ENCODE data around the gene KDSR. TPM values are rescaled to one million over a fixed set of nuclear protein-coding genes. Genes with fewer than 3 reads are reported as not detected.
A peak's percentile ranks its signal among the peaks of the same experiment; 100 is the strongest.

KDSR gene
- total RNA-seq, 2 experiments from 2014 or later = 34.6 to 48.4 TPM

DNA sequence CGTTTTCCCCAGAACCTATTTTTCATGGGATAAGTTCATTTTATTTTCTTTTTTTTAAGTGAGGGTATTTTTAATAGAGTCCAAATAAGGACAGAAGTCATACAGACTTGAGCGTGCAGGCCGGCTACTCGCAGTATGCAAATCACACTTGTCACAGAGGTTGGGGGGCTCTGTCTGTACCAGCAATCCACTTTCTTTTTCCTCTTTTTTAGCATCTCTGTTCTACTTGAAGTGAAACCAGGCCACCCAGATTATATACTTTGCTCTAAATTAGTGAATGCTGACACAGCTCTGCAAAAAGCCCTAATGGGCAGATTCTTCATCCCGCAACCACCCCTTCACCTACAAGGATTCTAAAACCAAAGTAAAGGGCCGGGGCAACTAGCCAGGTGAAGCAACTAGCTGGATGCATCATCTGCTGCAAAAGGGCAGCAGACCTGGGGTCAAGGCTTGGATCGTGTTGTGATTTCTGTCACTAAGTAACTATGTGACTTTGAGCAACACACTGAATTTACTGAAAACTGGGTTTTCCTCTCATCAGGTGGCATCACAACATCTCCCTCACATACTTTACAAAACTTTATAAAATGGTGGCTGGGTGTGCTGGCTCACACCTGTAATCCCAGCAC is 18.4 kb downstream of the KDSR start:
- no peaks in the 10 kb centered on the region for H3K27me3 Mint-ChIP-seq
- no peak for ATAC-seq
- no peak overlapping the region for H3K27ac Mint-ChIP-seq
- H3K36me3 Mint-ChIP-seq = peaks cover 36% of the 10 kb centered on the region
- no peak for DNase-seq
- H3K4me3 Mint-ChIP-seq = no peak overlapping the region
- no peaks in the 10 kb centered on the region for H3K4me1 Mint-ChIP-seq
- CTCF ChIA-PET = interaction anchor here (3.2 kb wide), 1 partner anchor 9 kb away, joined by 16 read pairs; no protein-coding TSS in a partner anchor
- no peaks in the 10 kb centered on the region for H3K9me3 Mint-ChIP-seq (ENCODE audit: low read depth)

DNA sequence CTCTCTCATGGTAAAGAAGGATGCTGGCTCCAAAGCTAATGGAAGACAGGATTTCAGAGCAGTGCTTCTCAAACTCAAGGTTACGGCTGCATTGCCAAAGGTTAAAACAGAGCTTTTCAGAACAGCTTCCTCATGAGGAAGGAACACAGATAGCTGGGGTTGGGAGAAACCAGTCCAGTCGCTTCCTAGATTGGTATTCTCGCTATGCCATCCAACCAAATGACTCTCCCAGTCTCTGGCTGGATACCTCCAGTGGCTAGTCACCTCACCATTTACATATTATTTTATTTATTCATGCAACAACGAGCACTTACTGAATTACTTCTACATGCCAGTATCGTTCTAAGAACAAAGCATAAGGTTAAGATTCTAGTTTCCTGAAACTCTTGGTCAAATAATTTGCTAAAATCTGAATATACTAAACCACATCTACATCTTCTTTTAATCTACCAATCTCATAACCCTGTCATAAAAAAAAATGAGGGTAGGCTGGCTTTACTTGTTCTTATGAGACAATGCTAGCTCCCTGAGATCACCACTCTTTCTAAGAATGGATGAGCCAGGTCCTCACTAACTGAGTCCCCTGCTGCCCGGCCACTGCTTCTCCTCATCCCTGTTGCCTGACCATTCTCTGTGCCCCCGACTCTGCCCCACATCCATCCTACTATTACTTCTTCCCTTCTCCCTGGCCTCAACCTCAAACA is 20.4 kb downstream of the KDSR start:
- Mint-ChIP-seq H3K36me3 (peaks cover 36% of the 10 kb centered on the region), H3K27ac (no peak overlapping the region)

GRCh38 chr18:63346031-63346430 is 21.0 kb downstream of the KDSR start:
- Mint-ChIP-seq H3K36me3 (peaks cover 39% of the 10 kb centered on the region), H3K4me1 (peaks cover 2% of the 10 kb centered on the region), H3K27ac (no peak overlapping the region), H3K27me3 (no peaks in the 10 kb centered on the region), H3K9me3 (ENCODE audit: low read depth) (no peaks in the 10 kb centered on the region), H3K4me3 (no peak overlapping the region)
- no peak for DNase-seq
- CTCF ChIA-PET = interaction anchor here (1.2 to 1.6 kb wide), 3 partner anchors 10 to 93 kb away, joined by 3 to 8 read pairs (median 6); no protein-coding TSS in a partner anchor
- no peak for ATAC-seq

More for the DNA sequence above, 20.4 kb downstream of the KDSR start:
- Mint-ChIP-seq H3K27me3 (no peaks in the 10 kb centered on the region), H3K9me3 (ENCODE audit: low read depth) (no peaks in the 10 kb centered on the region), H3K4me1 (peaks cover 2% of the 10 kb centered on the region), H3K4me3 (no peak overlapping the region)
- CTCF ChIA-PET = interaction anchor here (1.2 to 1.6 kb wide), 2 partner anchors 11 to 93 kb away, joined by 6 to 8 read pairs; no protein-coding TSS in a partner anchor
- ATAC-seq (no peak), DNase-seq (no peak)

- peaks cover 5% of the 10 kb centered on the region for H3K4me1 Mint-ChIP-seq
- no peaks in the 10 kb centered on the region for H3K27me3 Mint-ChIP-seq
- DNase-seq (no peak), ATAC-seq (no peak)
- no peaks in the 10 kb centered on the region for H3K9me3 Mint-ChIP-seq (ENCODE audit: low read depth)
- H3K27ac Mint-ChIP-seq = no peak overlapping the region
- CTCF ChIA-PET = interaction anchor here (1.2 to 6.5 kb wide), 2 partner anchors 12 to 94 kb away, joined by 3 to 79 read pairs; no protein-coding TSS in a partner anchor
- H3K36me3 Mint-ChIP-seq = peaks cover 36% of the 10 kb centered on the region
- H3K4me3 Mint-ChIP-seq = no peak overlapping the region
Observed at GRCh38 chr18:63344918-63345317, 22.1 kb downstream of the KDSR start.

DNA sequence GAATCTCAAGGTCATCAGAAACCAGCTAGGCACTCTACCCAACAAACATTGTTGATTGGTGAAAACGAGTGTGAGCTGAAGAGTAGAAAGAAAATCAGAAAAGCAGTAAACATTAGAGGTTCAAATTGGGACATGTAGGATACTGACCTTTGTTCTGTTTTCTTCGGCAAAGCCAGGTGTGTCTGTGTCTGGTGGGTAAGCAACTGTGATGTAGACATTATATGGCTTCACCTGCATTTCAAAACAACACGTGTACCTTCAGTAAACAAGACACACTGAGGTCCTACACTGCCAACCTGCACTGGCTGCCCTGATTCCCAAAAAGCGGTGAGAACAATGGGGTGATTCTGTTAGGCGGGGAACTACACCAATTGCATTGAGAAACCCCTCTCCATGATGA is 22.7 kb downstream of the KDSR start:
- CTCF ChIA-PET = interaction anchor here (1.3 to 6.5 kb wide), 2 partner anchors 17 to 95 kb away, joined by 4 to 79 read pairs; no protein-coding TSS in a partner anchor
- Mint-ChIP-seq H3K4me1 (peaks cover 6% of the 10 kb centered on the region), H3K36me3 (peaks cover 35% of the 10 kb centered on the region), H3K27ac (no peak overlapping the region), H3K9me3 (ENCODE audit: low read depth) (no peaks in the 10 kb centered on the region), H3K4me3 (no peak overlapping the region), H3K27me3 (no peaks in the 10 kb centered on the region)
- no peak for ATAC-seq
- no peak for DNase-seq

- CTCF ChIA-PET = interaction anchor here (0.7 to 6.5 kb wide), 14 partner anchors 9 to 325 kb away, joined by 3 to 79 read pairs (median 4); partner anchors contain the start of genes BCL2 and VPS4B
- Mint-ChIP-seq H3K4me1 (peaks cover 6% of the 10 kb centered on the region), H3K36me3 (peaks cover 29% of the 10 kb centered on the region), H3K27me3 (no peaks in the 10 kb centered on the region), H3K9me3 (ENCODE audit: low read depth) (no peaks in the 10 kb centered on the region), H3K27ac (no peak overlapping the region), H3K4me3 (no peak overlapping the region)
- peak; percentile 63 for ATAC-seq
- DNase-seq = peak; percentile 47
Observed at GRCh38 chr18:63342206-63342605, 24.8 kb downstream of the KDSR start.

DNA sequence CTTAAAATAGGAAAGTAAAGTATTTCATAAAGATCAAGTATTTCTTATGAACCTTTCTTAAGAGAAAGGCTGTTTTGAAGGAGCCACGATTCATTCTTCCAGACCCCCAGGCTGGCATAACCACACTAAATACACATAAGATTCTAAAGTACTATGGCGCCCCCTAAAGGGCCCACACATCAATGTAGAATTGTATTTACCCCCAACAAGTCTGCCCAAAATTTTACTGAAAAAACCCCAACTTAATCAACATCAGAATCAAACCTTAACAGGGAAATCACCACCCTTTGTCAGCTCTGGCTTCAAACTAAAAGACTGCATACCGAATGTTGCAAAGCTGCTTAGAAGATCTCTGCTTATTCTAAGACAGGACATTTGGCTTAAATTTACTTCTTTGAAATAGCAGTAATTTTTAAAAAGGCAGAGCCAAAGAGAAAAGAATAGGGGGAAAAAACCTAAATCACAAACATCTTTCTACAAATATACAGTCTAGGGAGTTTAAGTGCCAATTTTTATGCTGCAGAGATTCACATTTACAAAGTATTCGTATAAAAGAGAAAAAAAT is 27.0 kb downstream of the KDSR start:
- ATAC-seq = peak; percentile 39

GRCh38 chr18:63336366-63337099 is 30.5 kb downstream of the KDSR start:
- Mint-ChIP-seq H3K4me1 (peaks cover 4% of the 10 kb centered on the region), H3K27ac (no peak overlapping the region), H3K36me3 (peaks cover 39% of the 10 kb centered on the region), H3K4me3 (no peak overlapping the region), H3K27me3 (no peaks in the 10 kb centered on the region), H3K9me3 (ENCODE audit: low read depth) (no peaks in the 10 kb centered on the region)
- ATAC-seq = no peak
- CTCF ChIA-PET = interaction anchor here (0.9 to 2.4 kb wide), 6 partner anchors 9 to 320 kb away, joined by 3 to 8 read pairs (median 5); no protein-coding TSS in a partner anchor
- no peak for DNase-seq

More for the DNA sequence above, 27.0 kb downstream of the KDSR start:
- CTCF ChIA-PET = interaction anchor here (0.8 to 6.5 kb wide), 23 partner anchors 9 to 327 kb away, joined by 3 to 79 read pairs (median 4); partner anchors contain the start of gene BCL2
- Mint-ChIP-seq H3K36me3 (peaks cover 28% of the 10 kb centered on the region), H3K9me3 (ENCODE audit: low read depth) (no peaks in the 10 kb centered on the region), H3K4me1 (peaks cover 6% of the 10 kb centered on the region), H3K27me3 (no peaks in the 10 kb centered on the region), H3K27ac (peak overlapping the region; percentile 47), H3K4me3 (no peak overlapping the region)
- DNase-seq = peak; percentile 51

- peaks cover 29% of the 10 kb centered on the region for H3K36me3 Mint-ChIP-seq
Observed at GRCh38 chr18:63331105-63331504, 35.9 kb downstream of the KDSR start.

DNA sequence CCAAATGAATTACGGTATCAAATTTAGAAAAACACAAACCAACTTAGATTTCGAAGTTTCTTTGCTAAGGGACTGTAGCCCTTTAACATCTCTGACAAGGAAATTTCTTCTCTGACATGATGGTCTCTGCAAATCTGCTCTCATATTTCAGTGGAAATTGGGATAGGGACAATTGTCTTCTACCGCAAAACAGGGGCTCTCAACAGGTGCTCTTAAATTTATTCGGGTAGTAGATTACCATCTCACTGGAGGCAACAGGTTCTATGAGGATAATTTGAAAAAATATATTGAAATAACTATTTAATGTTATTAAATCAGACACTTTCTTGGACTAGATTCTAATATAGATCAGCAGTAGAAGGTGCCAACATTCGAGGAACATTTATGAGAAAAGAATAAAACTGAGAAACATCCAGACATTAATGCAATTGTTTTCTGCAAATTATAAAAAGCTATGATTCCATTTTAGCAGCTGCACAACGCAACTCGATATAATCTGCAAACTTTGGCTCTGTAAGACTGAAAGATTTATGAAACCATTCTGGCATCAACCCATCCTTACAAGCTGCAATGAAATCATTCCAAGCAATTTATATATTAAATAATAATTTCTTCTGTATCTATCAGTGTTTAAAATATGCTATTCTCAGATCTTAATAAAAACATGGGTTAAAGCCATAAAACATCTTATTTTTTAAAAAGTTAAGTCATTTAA is 37.4 kb downstream of the KDSR start:
- CTCF ChIA-PET = interaction anchor here (1.1 to 1.6 kb wide), 3 partner anchors 14 to 109 kb away, joined by 3 to 4 read pairs (median 3); no protein-coding TSS in a partner anchor
- no peak overlapping the region for H3K27ac Mint-ChIP-seq
- ATAC-seq = no peak

More at GRCh38 chr18:63331105-63331504, 35.9 kb downstream of the KDSR start:
- H3K4me1 Mint-ChIP-seq = no peaks in the 10 kb centered on the region
- H3K9me3 Mint-ChIP-seq (ENCODE audit: low read depth) = no peaks in the 10 kb centered on the region
- H3K27me3 Mint-ChIP-seq = no peaks in the 10 kb centered on the region
- H3K27ac Mint-ChIP-seq = no peak overlapping the region
- ATAC-seq (no peak), DNase-seq (no peak)
- CTCF ChIA-PET = interaction anchor here (1.0 to 1.6 kb wide), 5 partner anchors 9 to 308 kb away, joined by 3 to 4 read pairs (median 3); no protein-coding TSS in a partner anchor
- H3K4me3 Mint-ChIP-seq = no peak overlapping the region

DNA sequence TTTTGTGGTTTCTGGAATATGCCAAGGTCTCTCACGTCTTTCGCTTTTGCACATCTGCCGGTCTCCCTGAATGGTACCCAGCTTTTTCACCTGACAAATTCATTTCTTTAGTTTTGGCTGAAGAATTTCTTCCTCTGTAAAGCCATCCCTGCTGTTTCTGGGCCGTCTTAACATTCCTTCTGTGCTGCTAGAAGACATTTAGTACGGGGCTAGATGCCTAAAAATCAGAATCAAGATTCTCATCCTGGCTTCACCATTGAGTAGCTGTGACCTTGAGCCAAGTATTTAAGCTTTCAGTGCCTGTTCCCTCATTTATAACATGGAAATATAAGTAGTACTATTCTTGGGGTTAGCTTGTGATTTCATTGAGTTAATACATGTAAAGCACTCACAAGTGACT is 41.0 kb downstream of the KDSR start:
- H3K27ac Mint-ChIP-seq = no peak overlapping the region
- no peak overlapping the region for H3K4me3 Mint-ChIP-seq
- ATAC-seq = no peak
- peaks cover 2% of the 10 kb centered on the region for H3K36me3 Mint-ChIP-seq
- DNase-seq = no peak
- CTCF ChIA-PET = interaction anchor here (1.1 to 6.4 kb wide), 6 partner anchors 11 to 310 kb away, joined by 3 to 107 read pairs (median 15); no protein-coding TSS in a partner anchor
- H3K9me3 Mint-ChIP-seq (ENCODE audit: low read depth) = no peaks in the 10 kb centered on the region
- H3K27me3 Mint-ChIP-seq = no peaks in the 10 kb centered on the region
- peaks cover 16% of the 10 kb centered on the region for H3K4me1 Mint-ChIP-seq

More for the DNA sequence above, 37.4 kb downstream of the KDSR start:
- no peak overlapping the region for H3K4me3 Mint-ChIP-seq
- no peaks in the 10 kb centered on the region for H3K27me3 Mint-ChIP-seq
- H3K4me1 Mint-ChIP-seq = no peaks in the 10 kb centered on the region
- DNase-seq = no peak
- peaks cover 26% of the 10 kb centered on the region for H3K36me3 Mint-ChIP-seq
- no peaks in the 10 kb centered on the region for H3K9me3 Mint-ChIP-seq (ENCODE audit: low read depth)

GRCh38 chr18:63325086-63325686 is 41.8 kb downstream of the KDSR start:
- ATAC-seq = no peak
- no peak for DNase-seq
- no peaks in the 10 kb centered on the region for H3K36me3 Mint-ChIP-seq
- no peak overlapping the region for H3K27ac Mint-ChIP-seq
- CTCF ChIA-PET = interaction anchor here (1.2 to 6.4 kb wide), 7 partner anchors 12 to 309 kb away, joined by 3 to 107 read pairs (median 15); no protein-coding TSS in a partner anchor
- peaks cover 18% of the 10 kb centered on the region for H3K4me1 Mint-ChIP-seq
- H3K4me3 Mint-ChIP-seq = no peak overlapping the region
- no peaks in the 10 kb centered on the region for H3K9me3 Mint-ChIP-seq (ENCODE audit: low read depth)
- H3K27me3 Mint-ChIP-seq = no peaks in the 10 kb centered on the region

All from activated CD8-positive, alpha-beta memory T cell treated with anti-CD3 and anti-CD28 coated beads, Interleukin-2, amount 10 ng/mL, durations not matched to agents 7 days and 5 days (primary cell).